Left lung (tissue), 10 donors: ENCODE measurements around the gene ALDH16A1. TPM values are rescaled to one million over a fixed set of nuclear protein-coding genes. Genes with fewer than 3 reads are reported as not detected.

Source experiments
- ATAC-seq: fragments of 200-7000 bp; cut with Tn5 transposase; one replicate; pipeline ENCODE4 v1.9.1; 2020; ENCODE audit warnings: moderate library complexity
- DNase-seq, 4 donors: peaks; one replicate each; pipeline ENCODE4 v3.0.0-alpha.2; 2013 to 2020
- H3K27ac ChIP-seq, 2 donors: fragments of 200-600 bp; sonication (generic) in 1 of 2; one replicate each; pipeline versions ENCODE4 v1.5.0 to v1.8.0; 2020 to 2021
- H3K27me3 ChIP-seq, 2 donors: fragments of 200-600 bp; sonication (generic) in 1 of 2; one replicate each; pipeline versions ENCODE4 v1.5.0 to v1.8.0; 2020 to 2021
- H3K36me3 ChIP-seq, 2 donors: fragments of 200-600 bp; sonication (generic) in 1 of 2; one replicate each; pipeline versions ENCODE4 v1.5.0 to v1.8.0; 2020 to 2021
- H3K4me1 ChIP-seq, 2 donors: fragments of 200-600 bp; one replicate each; pipeline ENCODE4 v1.8.0; 2021
- H3K4me3 ChIP-seq, 2 donors: fragments of 200-600 bp; sonication (generic) in 1 of 2; one replicate each; pipeline versions ENCODE4 v1.5.0 to v1.8.0; 2020 to 2021; ENCODE audit warnings: mild to moderate bottlenecking in 1 of 2
- H3K9me3 ChIP-seq, 2 donors: fragments of 200-600 bp; sonication (generic) in 1 of 2; one replicate each; pipeline versions ENCODE4 v1.5.0 to v1.8.0; 2020 to 2021
- CTCF ChIP-seq, 2 donors: fragments of 200-600 bp; sonication (generic) in 1 of 2; IDR thresholded peaks; one replicate each; pipeline versions ENCODE4 v1.5.0 to v1.8.0; 2021; ENCODE audit warnings: antibody characterized with exemption in 2 of 2
- intact Hi-C, 2 donors: fragments of 100-400 bp; cut with DNase I; formaldehyde crosslinking; loops; one replicate each; pipeline versions ENCODE4 v1.11.2 to v1.14.2; 2022
- polyA plus RNA-seq, 6 donors: library from polyadenylated mRNA; unstranded; fragments of 120-200 nt; gene quantifications; one replicate each; pipeline ENCODE4 v1.2.1, GENCODE V29; 2013; ENCODE audit not compliant: insufficient read length in 6 of 6
- total RNA-seq, 2 donors: library from RNA; stranded (reverse); fragmentation: NEBNext Ultra II Directional; extraction: Animal tissue kit (Norgen Biotek cat#: 25700); gene quantifications; one replicate each; pipeline ENCODE4 v1.2.1, GENCODE V29; 2021
- donor health status: DM: no; HTN: yes; CAD: no.
- donor health status: DM: no; HTN: no; CAD: no.

ALDH16A1 gene
- total and polyA plus RNA-seq, 8 donors: 12.6 to 54.2 (median 18.1) TPM

DNA sequence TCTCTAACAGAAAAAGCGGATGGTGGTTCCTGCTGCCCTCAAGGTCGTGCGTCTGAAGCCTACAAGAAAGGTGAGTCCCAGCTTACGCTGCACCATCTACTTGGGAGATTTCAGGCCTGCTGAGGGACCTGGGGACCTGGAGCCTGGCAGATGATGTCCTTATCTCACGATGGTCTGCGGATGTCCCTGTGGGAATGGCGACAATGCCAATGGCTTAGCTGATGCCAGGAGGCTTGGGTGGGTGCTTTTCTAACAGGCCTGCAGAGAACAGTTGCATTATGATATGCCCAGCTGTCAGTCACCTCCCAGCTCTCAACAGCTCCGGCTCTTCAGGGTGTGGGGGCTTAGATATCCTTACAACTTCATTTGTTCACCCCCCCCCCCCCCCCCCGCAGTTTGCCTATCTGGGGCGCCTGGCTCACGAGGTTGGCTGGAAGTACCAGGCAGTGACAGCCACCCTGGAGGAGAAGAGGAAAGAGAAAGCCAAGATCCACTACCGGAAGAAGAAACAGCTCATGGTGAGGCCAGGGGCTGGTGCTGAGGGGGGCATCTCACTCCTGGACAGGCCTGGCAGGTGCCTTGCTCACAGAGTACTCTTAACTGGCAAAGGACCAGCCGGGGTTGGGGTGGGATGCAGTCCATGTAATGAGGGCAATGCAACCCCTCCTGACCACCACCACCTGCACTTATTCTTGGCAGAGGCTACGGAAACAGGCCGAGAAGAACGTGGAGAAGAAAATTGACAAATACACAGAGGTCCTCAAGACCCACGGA lies 38.2 kb downstream of the ALDH16A1 start:
- no peak for DNase-seq
- no peak for ATAC-seq
- no peak for TF ChIP-seq CTCF (IDR thresholded peaks at IDR 0.05)
- peaks cover 0 to 52% of the 10 kb centered on the region in 2 donors for H3K36me3 ChIP-seq
- peaks cover 19 to 40% of the 10 kb centered on the region in 2 donors for H3K4me1 ChIP-seq
- no peak overlapping the region for H3K27ac ChIP-seq
- no peaks in the 10 kb centered on the region for H3K27me3 ChIP-seq
- intact Hi-C loops: no loop called here
- H3K9me3 ChIP-seq: no peaks in the 10 kb centered on the region
- peak overlapping the region in 1 of 2 donors; percentile 96 for H3K4me3 ChIP-seq

DNA sequence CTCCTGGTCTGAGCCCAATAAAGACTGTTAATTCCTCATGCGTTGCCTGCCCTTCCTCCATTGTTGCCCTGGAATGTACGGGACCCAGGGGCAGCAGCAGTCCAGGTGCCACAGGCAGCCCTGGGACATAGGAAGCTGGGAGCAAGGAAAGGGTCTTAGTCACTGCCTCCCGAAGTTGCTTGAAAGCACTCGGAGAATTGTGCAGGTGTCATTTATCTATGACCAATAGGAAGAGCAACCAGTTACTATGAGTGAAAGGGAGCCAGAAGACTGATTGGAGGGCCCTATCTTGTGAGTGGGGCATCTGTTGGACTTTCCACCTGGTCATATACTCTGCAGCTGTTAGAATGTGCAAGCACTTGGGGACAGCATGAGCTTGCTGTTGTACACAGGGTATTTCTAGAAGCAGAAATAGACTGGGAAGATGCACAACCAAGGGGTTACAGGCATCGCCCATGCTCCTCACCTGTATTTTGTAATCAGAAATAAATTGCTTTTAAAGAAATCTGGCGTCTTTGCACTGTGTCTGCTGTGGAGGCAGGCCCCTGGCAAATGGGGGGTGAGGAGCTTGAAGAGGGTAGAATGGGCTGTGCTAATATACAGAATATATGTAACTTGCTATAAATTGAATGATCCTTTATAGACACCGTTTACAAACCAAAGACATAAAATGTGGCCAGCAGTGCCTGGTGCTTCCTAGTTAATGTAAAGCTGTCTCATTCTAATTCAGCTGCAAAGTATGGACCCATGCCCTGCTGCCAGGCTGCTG lies 39.0 kb downstream of the ALDH16A1 start:
- Histone ChIP-seq H3K27ac (no peak overlapping the region), H3K27me3 (no peaks in the 10 kb centered on the region), H3K36me3 (peaks cover 0 to 52% of the 10 kb centered on the region in 2 donors), H3K4me1 (peaks cover 20 to 36% of the 10 kb centered on the region in 2 donors), H3K9me3 (no peaks in the 10 kb centered on the region), H3K4me3 (no peak overlapping the region)
- TF ChIP-seq CTCF (IDR thresholded peaks at IDR 0.05): no peak
- DNase-seq (no peak), ATAC-seq (no peak)
- intact Hi-C loops: no loop called here

- intact Hi-C loops: no loop called here
- no peak overlapping the region for H3K27ac ChIP-seq
- ATAC-seq (no peak), DNase-seq (no peak)
- TF ChIP-seq CTCF (IDR thresholded peaks at IDR 0.05): no peak
- no peaks in the 10 kb centered on the region for H3K9me3 ChIP-seq
- H3K36me3 ChIP-seq: peaks cover 3 to 60% of the 10 kb centered on the region in 2 donors
- H3K4me1 ChIP-seq: peaks cover 28 to 44% of the 10 kb centered on the region in 2 donors
- H3K27me3 ChIP-seq: no peaks in the 10 kb centered on the region
- H3K4me3 ChIP-seq: no peak overlapping the region
Observed at GRCh38 chr19:49492573-49493405, 39.8 kb downstream of the ALDH16A1 start.

- ATAC-seq (no peak), DNase-seq (no peak)
- TF ChIP-seq CTCF (IDR thresholded peaks at IDR 0.05): no peak
- Histone ChIP-seq H3K27me3 (no peaks in the 10 kb centered on the region), H3K4me3 (peak overlapping the region; percentile 60 to 78), H3K36me3 (peaks cover 12 to 51% of the 10 kb centered on the region in 2 donors), H3K4me1 (peaks cover 25 to 47% of the 10 kb centered on the region in 2 donors), H3K27ac (peak overlapping the region; percentile 92), H3K9me3 (no peaks in the 10 kb centered on the region)
- intact Hi-C loops: no loop called here
Observed at GRCh38 chr19:49496574-49497008, 43.6 kb downstream of the ALDH16A1 start.
